ENCODE results near the gene SSR1. TPM values are rescaled to one million over a fixed set of nuclear protein-coding genes. Genes with fewer than 3 reads are reported as not detected.

SSR1 gene
- total RNA-seq, 1 donor from 2014 or later = 132 TPM

DNA sequence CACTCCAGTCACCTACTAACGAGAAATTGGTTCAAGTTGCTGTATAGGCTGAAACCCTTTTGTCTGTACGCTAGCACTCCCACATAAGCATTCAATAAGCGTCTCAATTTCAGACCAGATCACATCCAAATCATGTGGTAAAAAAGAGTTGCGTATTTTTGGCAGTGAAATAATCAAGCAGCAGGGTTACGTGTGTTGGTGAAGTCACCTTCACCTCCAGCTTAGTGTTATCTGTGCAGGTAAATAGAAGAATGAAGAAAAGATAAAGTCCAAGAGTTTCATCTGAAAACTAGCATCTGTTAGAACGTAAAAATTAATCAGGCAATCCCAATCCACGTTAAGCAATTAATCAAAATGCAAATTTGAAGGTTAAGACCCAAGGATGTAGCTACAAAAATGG lies 11.3 kb downstream of the SSR1 start:
- Mint-ChIP-seq H3K27ac (ENCODE audit: unreplicated experiment) (no peak overlapping the region), H3K36me3 (ENCODE audit: low read depth, unreplicated experiment) (peaks cover 30% of the 10 kb centered on the region), H3K4me1 (ENCODE audit: unreplicated experiment) (no peaks in the 10 kb centered on the region), H3K9me3 (ENCODE audit: unreplicated experiment) (no peaks in the 10 kb centered on the region), H3K4me3 (ENCODE audit: unreplicated experiment) (no peak overlapping the region), H3K27me3 (ENCODE audit: unreplicated experiment) (no peaks in the 10 kb centered on the region)
- TF ChIP-seq, protein P1, sequence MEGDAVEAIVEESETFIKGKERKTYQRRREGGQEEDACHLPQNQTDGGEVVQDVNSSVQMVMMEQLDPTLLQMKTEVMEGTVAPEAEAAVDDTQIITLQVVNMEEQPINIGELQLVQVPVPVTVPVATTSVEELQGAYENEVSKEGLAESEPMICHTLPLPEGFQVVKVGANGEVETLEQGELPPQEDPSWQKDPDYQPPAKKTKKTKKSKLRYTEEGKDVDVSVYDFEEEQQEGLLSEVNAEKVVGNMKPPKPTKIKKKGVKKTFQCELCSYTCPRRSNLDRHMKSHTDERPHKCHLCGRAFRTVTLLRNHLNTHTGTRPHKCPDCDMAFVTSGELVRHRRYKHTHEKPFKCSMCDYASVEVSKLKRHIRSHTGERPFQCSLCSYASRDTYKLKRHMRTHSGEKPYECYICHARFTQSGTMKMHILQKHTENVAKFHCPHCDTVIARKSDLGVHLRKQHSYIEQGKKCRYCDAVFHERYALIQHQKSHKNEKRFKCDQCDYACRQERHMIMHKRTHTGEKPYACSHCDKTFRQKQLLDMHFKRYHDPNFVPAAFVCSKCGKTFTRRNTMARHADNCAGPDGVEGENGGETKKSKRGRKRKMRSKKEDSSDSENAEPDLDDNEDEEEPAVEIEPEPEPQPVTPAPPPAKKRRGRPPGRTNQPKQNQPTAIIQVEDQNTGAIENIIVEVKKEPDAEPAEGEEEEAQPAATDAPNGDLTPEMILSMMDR (IDR thresholded peaks at IDR 0.05; ENCODE audit: unreplicated experiment) = no peak
- DNase-seq (ENCODE audit: low spot score) = no peak

DNA sequence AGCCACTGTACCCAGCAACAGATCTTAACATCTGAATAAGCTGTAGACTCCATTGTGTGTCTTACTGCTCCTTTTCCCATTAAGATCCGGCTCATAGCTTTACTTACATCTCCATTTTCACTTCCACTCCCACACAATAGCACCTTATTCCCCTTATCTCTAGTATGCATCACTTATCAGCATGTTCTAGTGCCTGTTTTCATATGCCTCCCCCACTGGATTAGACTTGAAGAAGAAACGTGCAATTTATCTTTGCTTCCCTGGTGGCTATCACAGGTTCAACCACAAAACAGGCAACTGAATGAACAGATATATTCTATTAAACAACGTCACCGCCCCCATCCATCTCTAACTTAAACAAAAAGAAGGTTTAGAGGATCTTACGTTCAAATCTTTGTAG lies 12.1 kb downstream of the SSR1 start:
- TF ChIP-seq, protein P1 (IDR thresholded peaks at IDR 0.05; ENCODE audit: unreplicated experiment) = no peak
- Mint-ChIP-seq H3K4me3 (ENCODE audit: unreplicated experiment) (peak overlapping the region; percentile 5), H3K36me3 (ENCODE audit: low read depth, unreplicated experiment) (peaks cover 34% of the 10 kb centered on the region), H3K27ac (ENCODE audit: unreplicated experiment) (no peak overlapping the region), H3K4me1 (ENCODE audit: unreplicated experiment) (no peaks in the 10 kb centered on the region), H3K9me3 (ENCODE audit: unreplicated experiment) (no peaks in the 10 kb centered on the region), H3K27me3 (ENCODE audit: unreplicated experiment) (no peaks in the 10 kb centered on the region)
- DNase-seq (ENCODE audit: low spot score) = no peak

DNA sequence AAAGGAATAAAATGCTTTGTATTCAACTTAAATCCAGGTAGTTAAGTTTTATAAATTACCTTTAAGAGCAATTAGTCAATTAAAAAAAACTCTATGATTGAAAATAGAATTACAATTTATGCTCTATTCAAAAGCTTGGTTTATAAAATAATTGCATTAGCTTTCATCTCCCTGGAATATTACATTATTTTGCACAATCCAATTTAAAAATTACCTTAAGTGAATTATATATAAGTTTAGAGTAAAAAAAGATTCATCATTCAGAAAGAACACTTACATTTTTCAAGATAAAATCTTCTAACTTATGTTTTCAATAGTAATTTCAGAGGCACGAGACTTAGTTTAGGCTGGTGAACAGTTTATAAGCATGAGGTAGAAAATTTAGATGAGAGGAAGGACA lies 14.9 kb downstream of the SSR1 start:
- no peak for DNase-seq (ENCODE audit: low spot score)
- Mint-ChIP-seq H3K9me3 (ENCODE audit: unreplicated experiment) (no peaks in the 10 kb centered on the region), H3K4me3 (ENCODE audit: unreplicated experiment) (no peak overlapping the region), H3K4me1 (ENCODE audit: unreplicated experiment) (no peaks in the 10 kb centered on the region), H3K27ac (ENCODE audit: unreplicated experiment) (no peak overlapping the region), H3K27me3 (ENCODE audit: unreplicated experiment) (no peaks in the 10 kb centered on the region), H3K36me3 (ENCODE audit: low read depth, unreplicated experiment) (peaks cover 23% of the 10 kb centered on the region)
- TF ChIP-seq, protein P1 (IDR thresholded peaks at IDR 0.05; ENCODE audit: unreplicated experiment) = no peak

DNA sequence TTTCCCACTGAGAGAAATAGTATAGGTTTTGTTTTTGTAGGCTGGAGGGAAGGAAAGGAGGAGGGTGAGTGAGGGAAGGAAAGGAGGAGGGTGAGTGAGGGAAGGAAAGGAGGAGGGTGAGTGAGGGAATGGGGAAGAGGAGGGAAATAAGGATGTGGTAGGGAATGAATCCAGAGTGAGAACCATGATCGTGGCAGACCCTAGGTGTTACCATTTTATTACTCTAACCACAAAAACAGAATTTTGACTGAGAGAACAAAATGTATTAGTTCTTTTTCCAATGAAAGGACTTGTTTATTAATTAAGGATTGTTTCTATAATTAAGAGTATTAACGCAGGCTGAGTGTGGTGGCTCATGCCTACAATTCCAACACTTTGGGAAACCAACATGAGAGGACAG lies 16.4 kb downstream of the SSR1 start:
- no peak for DNase-seq (ENCODE audit: low spot score)
- Mint-ChIP-seq H3K27ac (ENCODE audit: unreplicated experiment) (no peak overlapping the region), H3K4me3 (ENCODE audit: unreplicated experiment) (no peak overlapping the region), H3K9me3 (ENCODE audit: unreplicated experiment) (no peaks in the 10 kb centered on the region), H3K36me3 (ENCODE audit: low read depth, unreplicated experiment) (peaks cover 32% of the 10 kb centered on the region), H3K4me1 (ENCODE audit: unreplicated experiment) (no peaks in the 10 kb centered on the region), H3K27me3 (ENCODE audit: unreplicated experiment) (no peaks in the 10 kb centered on the region)
- TF ChIP-seq, protein P1 (IDR thresholded peaks at IDR 0.05; ENCODE audit: unreplicated experiment) = no peak

DNA sequence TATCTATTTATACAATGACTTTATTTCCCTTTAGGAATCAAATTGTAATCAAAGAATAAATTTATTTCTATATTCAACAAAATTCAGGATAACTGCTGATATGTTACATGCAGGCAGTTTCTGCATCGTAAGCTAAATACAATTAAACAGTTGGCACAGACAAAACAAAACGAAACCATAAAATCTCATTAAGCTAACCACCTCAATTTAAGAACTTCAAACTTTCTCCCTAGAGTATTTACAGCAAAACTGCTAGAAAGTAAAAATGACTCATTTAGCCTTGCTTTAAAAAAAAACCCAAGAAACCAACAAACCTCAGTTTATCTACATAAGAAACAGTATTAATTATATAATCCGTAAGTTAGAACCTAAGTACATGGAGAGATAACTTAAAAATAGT lies 17.1 kb downstream of the SSR1 start:
- H3K4me3 Mint-ChIP-seq (ENCODE audit: unreplicated experiment) = no peak overlapping the region
- H3K27me3 Mint-ChIP-seq (ENCODE audit: unreplicated experiment) = no peaks in the 10 kb centered on the region
- no peak for DNase-seq (ENCODE audit: low spot score)
- H3K27ac Mint-ChIP-seq (ENCODE audit: unreplicated experiment) = no peak overlapping the region
- H3K4me1 Mint-ChIP-seq (ENCODE audit: unreplicated experiment) = no peaks in the 10 kb centered on the region
- H3K9me3 Mint-ChIP-seq (ENCODE audit: unreplicated experiment) = no peaks in the 10 kb centered on the region
- H3K36me3 Mint-ChIP-seq (ENCODE audit: low read depth, unreplicated experiment) = peaks cover 26% of the 10 kb centered on the region
- TF ChIP-seq, protein P1 (IDR thresholded peaks at IDR 0.05; ENCODE audit: unreplicated experiment) = no peak

Data from endothelial cell (in vitro differentiated cells).